GM15510 (cell line): ENCODE data around the gene GPATCH4.

ENCODE experiments used
- POLR2A ChIP-seq: IDR thresholded peaks from 3 replicates; pipeline ENCODE4 v1.6.1; 2011; ENCODE audit warnings: borderline replicate concordance; ENCODE audit not compliant: insufficient read length; ENCODE audit errors: extremely low read depth

GPATCH4 gene

GRCh38 chr1:156549390-156549789 is 51.9 kb downstream of the GPATCH4 start:
- no peak for TF ChIP-seq POLR2A

GRCh38 chr1:156547982-156548381 is 53.3 kb downstream of the GPATCH4 start:
- TF ChIP-seq POLR2A = no peak

- no peak for TF ChIP-seq POLR2A
These were observed 53.8 kb downstream of the GPATCH4 start for GRCh38 chr1:156547434-156547833.

GRCh38 chr1:156546267-156546666 is 55.0 kb downstream of the GPATCH4 start:
- TF ChIP-seq POLR2A = no peak

- TF ChIP-seq POLR2A = no peak
These were observed 56.6 kb downstream of the GPATCH4 start for GRCh38 chr1:156544592-156545102.
